Ishikawa (cell line): ENCODE measurements around the gene GABRD.

Source experiments
- CREB1 ChIP-seq: IDR thresholded peaks from 2 replicates; pipeline ENCODE4 v1.6.1; 2012; ENCODE audit warnings: low read depth
- EGR1 ChIP-seq: IDR thresholded peaks from 2 replicates; pipeline ENCODE4 v1.6.1; 2012
- EP300 ChIP-seq: IDR thresholded peaks from 2 replicates; pipeline ENCODE4 v1.6.1; 2012; ENCODE audit warnings: borderline replicate concordance
- FOXM1 ChIP-seq: IDR thresholded peaks from 2 replicates; pipeline ENCODE4 v1.6.1; 2012; ENCODE audit warnings: low read depth, borderline replicate concordance
- MAX ChIP-seq: IDR thresholded peaks from 2 replicates; pipeline ENCODE4 v1.6.1; 2012
- NFIC ChIP-seq: IDR thresholded peaks from 2 replicates; pipeline ENCODE4 v1.6.1; 2012
- RAD21 ChIP-seq: IDR thresholded peaks from 2 replicates; pipeline ENCODE4 v1.6.1; 2012; ENCODE audit warnings: low read depth
- REST ChIP-seq: IDR thresholded peaks from 2 replicates; pipeline ENCODE4 v1.6.1; 2012; ENCODE audit warnings: low read depth, mild to moderate bottlenecking
- TAF1 ChIP-seq: IDR thresholded peaks from 2 replicates; pipeline ENCODE4 v1.6.1; 2012; ENCODE audit warnings: low read depth, mild to moderate bottlenecking
- TCF12 ChIP-seq: IDR thresholded peaks from 2 replicates; pipeline ENCODE4 v1.6.1; 2012; ENCODE audit warnings: low read depth
- TEAD4 ChIP-seq: IDR thresholded peaks from 2 replicates; pipeline ENCODE4 v1.6.1; 2012
- USF1 ChIP-seq: IDR thresholded peaks from 2 replicates; pipeline ENCODE4 v1.6.1; 2012
- YY1 ChIP-seq: IDR thresholded peaks from 2 replicates; pipeline ENCODE4 v1.6.1; 2012; ENCODE audit warnings: low read depth
- ZBTB7A ChIP-seq: IDR thresholded peaks from 2 replicates; pipeline ENCODE4 v1.6.1; 2012; ENCODE audit warnings: low read depth

GABRD gene

GRCh38 chr1:2014741-2015735, 4.1 kb upstream of the GABRD start:
- no peak for TF ChIP-seq REST
- no peak for TF ChIP-seq USF1
- TF ChIP-seq ZBTB7A = no peak
- TF ChIP-seq RAD21 = no peak
- peak; percentile 78 for TF ChIP-seq EGR1
- TF ChIP-seq TEAD4 = no peak
- no peak for TF ChIP-seq CREB1
- no peak for TF ChIP-seq EP300
- TF ChIP-seq YY1 = peak; percentile 48; the same call in 1 of the 2 replicates
- no peak for TF ChIP-seq TAF1
- TF ChIP-seq MAX = no peak
- no peak for TF ChIP-seq FOXM1

- TF ChIP-seq EP300 (no peak), RAD21 (no peak), YY1 (no peak), MAX (no peak), NFIC (no peak), ZBTB7A (no peak), TCF12 (no peak)
Measured at GRCh38 chr1:2016123-2016522, 3.0 kb upstream of the GABRD start.

- TF ChIP-seq REST (no peak), YY1 (no peak), TAF1 (no peak), EGR1 (no peak)
Measured at GRCh38 chr1:2018217-2019171, 651 bp upstream of the GABRD start.

GRCh38 chr1:2019571-2020309, 595 bp downstream of the GABRD start:
- peak; percentile 94 for TF ChIP-seq REST
- TF ChIP-seq ZBTB7A = peak; percentile 100
- TF ChIP-seq EGR1 = peak; percentile 97
- peak; percentile 23; the same call in 1 of the 2 replicates for TF ChIP-seq MAX
- TF ChIP-seq YY1 = no peak
- no peak for TF ChIP-seq TAF1
